ENCODE measurements around the gene MGA. TPM values are rescaled to one million over a fixed set of nuclear protein-coding genes. Genes with fewer than 3 reads are reported as not detected.

MGA gene
- total and polyA plus RNA-seq, 2 donors (not counting 1 experiment from before 2014, with no cell fraction given): 6.5 to 33.7 TPM

- Histone ChIP-seq H2AFZ (ENCODE audit: low read length) (no peak overlapping the region), H3K36me3 (ENCODE audit: control insufficient read depth, insufficient read depth, low read length) (no peaks in the 10 kb centered on the region), H3K79me2 (ENCODE audit: control insufficient read depth, insufficient read depth, low read length) (no peaks in the 10 kb centered on the region), H3K9me3 (ENCODE audit: control insufficient read depth, insufficient read depth, low read depth, low read length) (no peaks in the 10 kb centered on the region), H3K27ac (ENCODE audit: insufficient read depth, low read length) (no peak overlapping the region), H3K27me3 (ENCODE audit: control insufficient read depth, insufficient read depth, low read length) (no peaks in the 10 kb centered on the region), H3K4me2 (ENCODE audit: extremely low read depth, insufficient read depth, low read length) (no peak overlapping the region), H3K4me1 (ENCODE audit: control insufficient read depth, extremely low read depth, insufficient read depth, low read length) (no peaks in the 10 kb centered on the region), H4K20me1 (ENCODE audit: control insufficient read depth, extremely low read depth, insufficient read depth, low read length) (no peaks in the 10 kb centered on the region), H3K4me3 (replicated peaks in 1 of 4; ENCODE audit: control extremely low read depth in 1 of 4, insufficient read depth in 1 of 4, low read depth in 3 of 4, low read length in 4 of 4) (no peak overlapping the region), H3K9ac (ENCODE audit: insufficient read depth, low read length) (no peak overlapping the region)
- DNase-seq (ENCODE audit: low read depth in 2 of 2): no peak
- no peak for TF ChIP-seq CTCF (conservative IDR thresholded peaks at IDR 0.05 in 1 of 2, IDR thresholded peaks at IDR 0.05 in 1 of 2; ENCODE audit: low read depth in 1 of 2, low read length in 2 of 2)
- TF ChIP-seq EZH2 (IDR thresholded peaks at IDR 0.05; ENCODE audit: low read length, missing control alignments): no peak
Observed at GRCh38 chr15:41629463-41629862, 30.7 kb upstream of the MGA start.

GRCh38 chr15:41629883-41630282 is 30.3 kb upstream of the MGA start:
- Histone ChIP-seq H3K4me1 (ENCODE audit: control insufficient read depth, extremely low read depth, insufficient read depth, low read length) (no peaks in the 10 kb centered on the region), H2AFZ (ENCODE audit: low read length) (no peak overlapping the region), H3K4me2 (ENCODE audit: extremely low read depth, insufficient read depth, low read length) (no peak overlapping the region), H3K27ac (ENCODE audit: insufficient read depth, low read length) (no peak overlapping the region), H3K27me3 (ENCODE audit: control insufficient read depth, insufficient read depth, low read length) (no peaks in the 10 kb centered on the region), H3K9me3 (ENCODE audit: control insufficient read depth, insufficient read depth, low read depth, low read length) (no peaks in the 10 kb centered on the region), H4K20me1 (ENCODE audit: control insufficient read depth, extremely low read depth, insufficient read depth, low read length) (no peaks in the 10 kb centered on the region), H3K4me3 (replicated peaks in 1 of 4; ENCODE audit: control extremely low read depth in 1 of 4, insufficient read depth in 1 of 4, low read depth in 3 of 4, low read length in 4 of 4) (no peak overlapping the region), H3K79me2 (ENCODE audit: control insufficient read depth, insufficient read depth, low read length) (no peaks in the 10 kb centered on the region), H3K9ac (ENCODE audit: insufficient read depth, low read length) (no peak overlapping the region), H3K36me3 (ENCODE audit: control insufficient read depth, insufficient read depth, low read length) (no peaks in the 10 kb centered on the region)
- no peak for DNase-seq (ENCODE audit: low read depth in 2 of 2)
- TF ChIP-seq EZH2 (IDR thresholded peaks at IDR 0.05; ENCODE audit: low read length, missing control alignments) (no peak), CTCF (conservative IDR thresholded peaks at IDR 0.05 in 1 of 2, IDR thresholded peaks at IDR 0.05 in 1 of 2; ENCODE audit: low read depth in 1 of 2, low read length in 2 of 2) (no peak)

DNA sequence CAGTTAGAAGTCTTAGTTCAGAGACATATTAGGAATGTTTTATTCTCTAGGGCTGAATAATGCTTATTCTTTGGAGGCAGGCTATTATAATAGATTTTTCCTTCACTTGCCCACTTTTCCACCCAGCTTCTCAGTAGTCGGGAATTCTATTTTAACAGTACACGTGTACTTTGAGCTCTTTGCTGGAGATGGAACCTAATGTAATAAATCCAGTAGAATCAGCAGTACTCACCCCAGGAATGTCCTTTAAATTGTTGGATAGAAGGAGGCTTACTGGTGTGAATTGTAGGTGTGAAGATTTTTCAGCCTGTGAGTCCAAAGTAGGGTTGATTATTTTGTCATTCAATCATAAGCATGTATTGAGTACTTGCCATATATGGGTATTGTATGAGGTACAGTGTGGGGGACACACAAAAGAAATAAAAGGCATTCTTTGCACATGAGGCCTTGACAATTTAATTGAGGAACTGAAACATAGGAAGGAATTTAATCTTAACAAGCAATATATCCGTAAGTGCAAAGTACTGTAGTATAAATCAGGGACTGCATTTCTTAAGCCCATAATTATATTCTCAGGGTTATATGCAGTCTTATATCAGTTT is 29.5 kb upstream of the MGA start:
- H3K27ac ChIP-seq (ENCODE audit: insufficient read depth, low read length): no peak overlapping the region
- no peaks in the 10 kb centered on the region for H3K79me2 ChIP-seq (ENCODE audit: control insufficient read depth, insufficient read depth, low read length)
- no peak overlapping the region for H3K4me2 ChIP-seq (ENCODE audit: extremely low read depth, insufficient read depth, low read length)
- H3K9ac ChIP-seq (ENCODE audit: insufficient read depth, low read length): no peak overlapping the region
- no peak for TF ChIP-seq EZH2 (IDR thresholded peaks at IDR 0.05; ENCODE audit: low read length, missing control alignments)
- TF ChIP-seq CTCF (conservative IDR thresholded peaks at IDR 0.05 in 1 of 2, IDR thresholded peaks at IDR 0.05 in 1 of 2; ENCODE audit: low read depth in 1 of 2, low read length in 2 of 2): no peak
- H3K9me3 ChIP-seq (ENCODE audit: control insufficient read depth, insufficient read depth, low read depth, low read length): no peaks in the 10 kb centered on the region
- no peaks in the 10 kb centered on the region for H3K4me1 ChIP-seq (ENCODE audit: control insufficient read depth, extremely low read depth, insufficient read depth, low read length)
- no peak overlapping the region for H2AFZ ChIP-seq (ENCODE audit: low read length)
- H4K20me1 ChIP-seq (ENCODE audit: control insufficient read depth, extremely low read depth, insufficient read depth, low read length): no peaks in the 10 kb centered on the region
- no peaks in the 10 kb centered on the region for H3K27me3 ChIP-seq (ENCODE audit: control insufficient read depth, insufficient read depth, low read length)
- H3K36me3 ChIP-seq (ENCODE audit: control insufficient read depth, insufficient read depth, low read length): no peaks in the 10 kb centered on the region
- no peak for DNase-seq (ENCODE audit: low read depth in 2 of 2)
- H3K4me3 ChIP-seq (replicated peaks in 1 of 4; ENCODE audit: control extremely low read depth in 1 of 4, insufficient read depth in 1 of 4, low read depth in 3 of 4, low read length in 4 of 4): no peak overlapping the region
